Measurements from ENCODE around the gene BRF1.

Gene BRF1

DNA sequence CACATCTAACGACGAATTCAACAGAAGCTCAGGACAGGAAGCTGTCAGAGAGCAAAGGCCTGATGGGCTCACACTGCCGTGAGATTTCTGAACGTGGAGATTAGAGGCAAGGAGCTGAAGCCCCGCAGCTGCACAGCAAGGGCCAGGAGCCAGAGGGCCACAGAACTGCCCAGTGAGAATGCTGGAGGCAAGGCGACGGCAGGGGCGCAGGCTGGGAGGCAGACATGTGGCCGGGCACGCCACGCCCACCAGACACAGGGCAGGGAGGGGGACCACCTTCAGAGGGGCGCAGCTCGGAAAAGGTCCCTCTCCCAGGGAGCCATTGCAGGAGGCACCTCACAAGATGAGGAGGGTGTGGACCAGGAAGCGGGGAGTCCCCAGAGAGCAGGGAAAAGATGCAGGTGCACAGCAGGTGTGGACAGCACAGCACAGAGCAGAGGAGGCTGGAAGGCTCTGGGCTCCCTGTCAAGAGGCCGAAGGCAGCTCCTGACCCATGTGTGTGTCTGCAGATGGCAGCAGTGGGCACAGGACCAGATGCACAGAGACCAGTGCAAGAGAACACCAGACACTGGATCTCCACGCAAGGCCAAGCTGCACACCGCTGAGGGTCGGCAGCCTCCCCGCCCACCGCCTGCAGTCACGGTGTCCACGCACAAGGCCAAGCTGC lies 29.4 kb downstream of the BRF1 start:
- DNase-seq (ENCODE audit: low read depth in 2 of 2, low spot score in 1 of 2) = no peak

DNA sequence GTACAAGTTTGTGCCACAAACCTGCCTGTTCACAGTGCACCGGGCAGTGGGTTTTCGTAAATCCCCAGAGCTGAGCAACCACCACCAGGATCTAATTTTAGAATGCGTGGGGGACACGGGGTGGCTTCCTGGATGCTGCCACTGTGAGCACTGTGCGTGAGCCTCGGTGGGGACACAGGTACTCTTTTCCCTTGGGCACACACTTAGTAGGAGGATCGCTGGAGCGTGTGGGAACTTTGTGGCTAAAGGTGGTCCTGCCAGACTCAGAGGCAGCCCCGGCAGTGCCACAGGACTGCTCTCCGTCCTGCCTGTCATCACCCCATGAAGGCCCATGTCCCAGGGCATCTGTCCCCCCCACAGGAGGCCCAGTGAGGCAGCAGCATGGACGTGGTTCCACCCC lies 31.4 kb downstream of the BRF1 start:
- DNase-seq (ENCODE audit: low read depth in 2 of 2, low spot score in 1 of 2) = no peak

DNA sequence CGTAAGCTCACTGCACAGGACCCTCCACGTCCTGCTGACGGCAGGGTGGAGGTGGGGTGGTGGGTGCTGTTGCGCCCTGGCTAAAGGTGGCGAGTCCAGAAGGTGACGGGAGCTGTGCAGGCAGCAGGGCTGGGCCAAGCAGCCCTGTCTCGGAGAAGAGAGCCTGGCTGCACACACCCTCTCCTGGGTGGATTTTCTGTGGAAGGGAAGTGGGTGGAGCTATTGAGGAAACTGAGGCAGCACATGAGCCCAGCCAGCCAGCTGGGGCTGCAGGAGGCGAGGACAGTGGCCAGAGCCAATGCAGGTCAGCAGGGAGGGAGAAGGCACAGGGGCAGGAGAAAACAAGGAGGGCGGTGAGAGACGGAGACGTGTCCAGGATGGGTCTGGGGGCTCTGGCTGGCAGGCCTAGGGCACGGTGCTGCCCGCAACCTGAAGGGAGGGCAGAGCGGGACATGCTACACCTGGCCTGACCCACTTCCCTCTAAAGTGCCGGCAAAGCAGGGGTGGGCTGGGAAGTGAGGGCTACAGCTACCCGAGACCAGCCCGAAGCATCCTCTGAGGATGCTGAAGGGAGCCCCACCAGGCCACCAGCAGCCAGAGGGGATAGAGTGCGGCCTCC lies 32.0 kb downstream of the BRF1 start:
- no peak for DNase-seq (ENCODE audit: low read depth in 2 of 2, low spot score in 1 of 2)

DNA sequence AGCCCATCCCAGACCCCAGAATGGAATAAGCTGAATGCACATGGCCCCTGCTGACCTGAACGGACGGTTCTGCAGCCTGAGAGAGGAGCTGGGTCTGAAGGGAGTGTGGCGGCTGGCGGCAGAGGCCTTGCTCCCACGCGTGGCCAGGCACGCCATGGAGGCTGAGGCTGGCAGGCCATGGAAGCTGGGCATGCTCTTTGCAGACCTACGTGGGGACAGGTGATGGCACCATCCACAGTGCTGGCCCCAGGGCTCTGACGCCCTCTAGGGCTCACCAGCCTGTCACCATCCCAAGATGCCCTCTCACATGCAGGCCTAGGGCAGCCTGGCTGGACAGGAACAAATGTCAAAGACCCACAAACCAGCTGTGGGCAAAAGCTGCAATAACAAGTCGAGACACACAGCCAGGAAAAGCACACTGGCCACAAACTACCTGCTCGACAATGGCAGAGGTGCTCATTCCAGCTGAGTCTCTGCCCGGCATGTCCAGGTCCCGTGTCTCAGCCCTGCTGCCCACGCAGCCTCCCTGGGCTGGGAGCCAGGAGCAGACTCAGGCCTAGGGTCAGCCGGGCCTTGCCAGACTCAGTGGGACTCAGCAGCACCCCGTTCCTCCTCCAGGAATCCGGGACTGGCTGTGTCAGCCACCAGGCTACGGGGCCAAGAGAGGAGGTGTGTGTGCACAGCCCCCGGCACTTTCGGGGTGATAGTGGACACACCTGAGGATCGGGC lies 32.8 kb downstream of the BRF1 start:
- no peak for DNase-seq (ENCODE audit: low read depth in 2 of 2, low spot score in 1 of 2)

DNA sequence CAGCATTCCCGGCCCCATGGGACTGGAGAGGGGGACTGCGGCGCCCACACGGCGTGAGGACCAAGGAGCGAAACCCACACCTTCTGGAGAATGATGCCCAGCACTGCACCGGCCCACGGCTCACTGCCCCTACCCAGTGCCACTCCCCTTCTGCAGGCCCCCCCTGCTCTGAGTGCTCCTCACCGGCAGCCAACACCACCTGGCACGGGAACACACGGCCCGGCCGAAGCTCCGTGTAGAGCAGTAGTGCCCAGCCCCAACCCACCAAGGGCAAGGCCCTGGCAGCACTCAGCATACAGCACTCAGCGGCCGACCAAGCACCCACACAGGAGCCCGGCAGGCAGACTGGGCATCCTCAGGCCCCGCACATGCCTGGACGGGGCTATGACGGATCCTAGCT lies 39.0 kb downstream of the BRF1 start:
- no peak for DNase-seq (ENCODE audit: low read depth in 2 of 2, low spot score in 1 of 2)

DNA sequence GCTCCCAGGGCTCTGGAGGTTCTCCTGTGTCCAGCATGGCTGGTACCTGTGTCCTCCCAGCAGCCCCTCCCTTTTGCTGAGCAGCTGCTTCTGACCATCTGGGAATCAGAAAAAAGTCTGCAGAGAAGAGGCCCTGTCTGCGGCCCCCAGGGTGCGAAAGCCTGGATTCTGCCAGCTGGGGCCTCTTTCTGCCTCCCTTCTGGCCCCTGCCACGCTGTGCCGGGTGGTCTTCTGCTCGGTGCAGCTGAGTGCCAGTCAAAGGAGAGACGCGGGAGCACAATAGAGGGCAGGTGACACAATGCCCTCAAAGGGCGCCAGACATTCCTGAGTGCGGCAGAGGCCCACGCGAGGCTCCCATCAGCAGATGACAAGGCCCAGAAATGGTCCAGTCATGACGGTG lies 39.8 kb downstream of the BRF1 start:
- DNase-seq (ENCODE audit: low read depth in 2 of 2, low spot score in 1 of 2) = no peak

DNA sequence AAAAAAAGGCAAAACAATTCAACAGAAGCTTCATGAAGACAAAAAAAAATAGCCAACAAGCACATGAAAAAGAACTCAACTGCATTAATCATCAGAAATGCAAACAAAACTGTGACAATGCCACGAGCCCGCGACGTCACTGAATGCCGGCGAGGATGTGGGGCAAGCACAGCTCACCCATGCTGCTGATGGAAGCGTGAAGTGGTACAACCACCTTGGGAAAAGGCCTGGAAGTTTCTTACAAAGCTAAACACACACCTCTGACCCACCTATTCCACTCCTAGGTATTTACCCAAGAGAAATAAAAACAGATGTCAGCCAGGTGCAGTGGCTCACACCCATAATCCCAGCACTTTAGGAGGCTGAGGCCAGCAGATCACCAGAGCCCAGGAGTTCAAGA lies 42.0 kb downstream of the BRF1 start:
- DNase-seq (ENCODE audit: low read depth in 2 of 2, low spot score in 1 of 2) = no peak

DNA sequence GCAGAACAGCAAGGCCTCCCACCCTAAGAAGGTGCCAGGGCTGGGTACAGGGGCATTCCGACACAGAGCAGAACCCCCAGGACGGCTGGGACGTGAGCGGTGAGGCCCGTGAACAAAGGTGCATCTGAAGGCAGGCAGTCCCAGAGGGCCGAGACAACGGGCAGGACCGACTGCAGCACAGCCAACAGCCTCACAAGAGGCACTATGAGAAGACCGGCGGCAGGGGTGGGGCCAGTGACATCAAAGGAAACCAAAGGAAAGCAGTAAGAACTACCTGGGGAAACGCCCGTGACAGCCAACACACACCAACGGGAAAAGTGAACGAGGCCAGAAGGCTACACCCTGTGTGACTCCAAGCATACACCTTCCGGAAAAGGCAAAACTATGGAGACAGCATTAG lies 43.3 kb downstream of the BRF1 start:
- no peak for DNase-seq (ENCODE audit: low read depth in 2 of 2, low spot score in 1 of 2)

DNA sequence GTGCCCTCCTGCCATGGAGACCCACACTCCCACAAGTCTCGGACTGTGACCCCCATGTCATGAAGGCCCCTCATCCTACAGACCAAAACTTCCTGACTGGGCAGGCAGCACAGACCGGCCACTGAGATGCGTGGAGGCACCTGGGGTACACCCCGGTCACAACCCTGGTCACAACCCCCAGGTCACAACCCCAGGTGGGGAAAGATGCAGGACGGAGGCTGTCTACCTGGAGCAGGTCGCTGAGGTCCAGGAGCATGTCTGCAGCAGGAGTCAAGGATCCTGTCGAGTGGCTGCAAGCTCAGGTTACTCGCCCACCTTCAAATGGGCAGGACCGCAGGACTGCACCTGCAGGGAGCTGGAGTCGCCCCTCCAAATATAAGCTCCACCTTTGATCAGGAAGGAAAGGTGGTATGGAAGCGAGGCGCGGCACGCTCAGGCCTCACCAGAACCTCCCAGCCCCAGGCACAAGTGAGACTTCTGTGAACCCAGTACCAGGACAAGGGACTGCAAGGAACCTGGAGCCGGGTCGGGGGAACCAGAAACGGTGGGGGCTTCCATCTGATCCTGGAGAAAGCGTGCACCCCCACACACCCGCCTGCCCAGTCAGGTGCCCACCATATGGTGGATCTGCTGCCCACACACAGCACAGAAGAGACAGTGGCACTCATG lies 44.4 kb downstream of the BRF1 start:
- DNase-seq (ENCODE audit: low read depth in 2 of 2, low spot score in 1 of 2) = no peak

DNA sequence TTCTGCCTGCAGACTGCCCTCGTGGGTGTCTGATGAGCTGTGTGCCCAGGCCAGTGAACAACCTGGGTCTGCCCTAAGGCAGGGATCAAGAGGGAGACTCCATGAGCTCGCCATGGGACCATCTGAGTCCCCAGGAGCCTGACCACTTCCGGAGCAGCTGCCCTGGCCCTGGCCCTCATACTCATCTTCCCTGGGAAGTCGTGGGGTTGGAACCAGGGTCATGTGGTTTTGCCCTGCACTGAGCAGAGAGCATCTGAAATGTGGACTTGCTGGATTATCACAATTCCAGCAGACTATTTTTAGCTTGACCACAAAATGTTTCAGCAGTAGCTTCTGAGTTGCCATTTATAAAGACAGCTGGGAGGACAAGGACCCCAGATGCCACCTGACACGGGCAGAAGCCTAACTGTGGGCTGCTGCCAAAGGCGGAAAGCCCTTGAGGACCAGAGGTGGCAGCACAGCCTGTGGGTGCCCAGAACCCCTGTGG lies 45.7 kb downstream of the BRF1 start:
- no peak for DNase-seq (ENCODE audit: low read depth in 2 of 2, low spot score in 1 of 2)

DNA sequence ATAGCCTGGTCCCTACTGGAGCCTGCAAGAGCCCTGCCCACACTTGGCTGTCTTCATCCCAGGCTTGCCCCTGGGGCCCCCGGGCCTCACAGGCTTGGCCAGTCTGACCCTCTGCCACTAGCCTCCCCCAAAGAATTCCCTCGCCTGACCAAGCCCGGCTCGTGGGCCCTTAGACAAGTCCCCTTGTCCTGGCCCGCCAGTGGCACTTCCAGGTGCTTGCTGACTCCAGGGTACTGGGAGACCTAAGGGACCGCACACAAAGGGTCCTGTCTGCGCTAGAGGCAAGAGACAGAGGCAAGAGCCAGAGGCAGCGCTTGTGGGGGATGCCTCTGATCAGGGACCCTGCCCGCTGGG lies 47.5 kb downstream of the BRF1 start:
- DNase-seq (ENCODE audit: low read depth in 2 of 2, low spot score in 1 of 2) = no peak

DNA sequence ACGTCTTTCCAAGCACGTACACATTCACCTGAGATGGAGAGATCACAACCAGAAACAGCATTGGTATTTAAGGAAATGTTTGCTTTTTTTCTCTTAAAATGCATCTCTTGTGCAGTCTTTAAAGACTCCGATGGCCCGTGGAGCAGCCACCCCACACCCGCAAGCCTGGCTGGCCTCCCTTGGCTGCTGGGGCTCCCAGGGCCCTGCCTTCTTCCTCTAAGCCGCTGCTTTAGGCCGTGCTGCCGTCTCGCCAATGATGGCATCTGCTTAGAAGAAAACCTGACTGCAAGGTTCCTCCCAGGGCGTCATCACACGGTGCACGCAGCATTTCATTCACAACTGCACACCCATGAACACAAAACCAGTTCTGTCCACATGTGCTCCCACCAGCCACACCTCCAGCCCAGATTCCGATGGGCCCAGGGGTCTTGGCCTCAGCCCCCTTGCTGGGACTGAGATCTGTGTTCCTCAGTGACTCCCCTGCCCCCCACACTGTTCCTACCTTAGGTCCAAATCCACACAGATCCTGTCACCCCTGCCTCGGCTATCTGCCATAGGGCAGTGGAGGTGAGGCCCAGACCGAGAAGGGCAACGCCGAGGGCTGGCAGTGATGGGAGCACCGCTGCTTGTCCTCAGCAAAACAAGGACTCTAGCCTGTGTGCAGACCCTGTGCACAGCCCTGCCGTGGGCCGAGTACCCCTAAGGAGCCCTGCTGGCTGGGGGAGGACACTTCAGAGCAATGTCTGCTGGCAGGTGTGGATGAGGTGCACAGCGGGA lies 48.1 kb downstream of the BRF1 start:
- no peak for DNase-seq (ENCODE audit: low read depth in 2 of 2, low spot score in 1 of 2)

DNA sequence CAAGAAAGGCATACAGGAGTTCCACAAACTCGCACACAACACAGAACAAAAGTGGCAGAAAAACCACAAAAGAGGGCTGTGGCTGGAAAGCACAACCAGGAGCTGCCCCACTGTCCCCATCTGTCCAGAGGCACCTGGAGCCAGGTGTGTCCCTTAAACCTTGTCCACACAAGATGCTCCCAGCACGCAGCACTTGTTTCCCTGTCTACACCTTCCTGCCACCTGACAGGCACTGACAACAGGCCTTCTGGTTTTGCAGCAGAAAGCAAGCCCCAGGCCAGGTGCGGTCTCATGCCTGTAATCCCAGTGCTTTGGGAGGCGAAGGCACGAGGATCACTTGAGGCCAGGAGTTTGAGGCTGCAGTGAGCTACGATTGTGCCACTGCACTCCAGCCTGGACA lies 48.9 kb downstream of the BRF1 start:
- DNase-seq (ENCODE audit: low read depth in 2 of 2, low spot score in 1 of 2) = no peak

DNA sequence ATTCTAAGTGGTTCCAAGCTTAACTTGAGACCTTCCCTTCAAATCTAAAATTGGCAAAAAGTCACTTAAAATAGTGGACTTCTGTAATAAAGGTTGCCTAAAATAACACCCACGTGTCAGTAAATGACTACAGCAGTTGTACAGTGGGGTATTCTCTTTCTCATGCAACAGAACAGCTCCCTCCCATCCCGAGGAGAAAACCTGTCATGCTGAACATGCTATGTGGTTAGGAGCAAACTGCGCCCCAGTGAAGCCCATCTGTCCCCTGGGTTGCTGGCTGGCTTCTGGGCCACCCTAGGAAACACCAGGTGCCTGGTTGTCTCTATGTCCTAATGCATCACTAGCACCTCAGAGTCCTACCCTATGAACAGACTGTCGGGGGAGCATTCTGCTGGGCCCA lies 49.8 kb downstream of the BRF1 start:
- DNase-seq (ENCODE audit: low read depth in 2 of 2, low spot score in 1 of 2) = no peak

DNA sequence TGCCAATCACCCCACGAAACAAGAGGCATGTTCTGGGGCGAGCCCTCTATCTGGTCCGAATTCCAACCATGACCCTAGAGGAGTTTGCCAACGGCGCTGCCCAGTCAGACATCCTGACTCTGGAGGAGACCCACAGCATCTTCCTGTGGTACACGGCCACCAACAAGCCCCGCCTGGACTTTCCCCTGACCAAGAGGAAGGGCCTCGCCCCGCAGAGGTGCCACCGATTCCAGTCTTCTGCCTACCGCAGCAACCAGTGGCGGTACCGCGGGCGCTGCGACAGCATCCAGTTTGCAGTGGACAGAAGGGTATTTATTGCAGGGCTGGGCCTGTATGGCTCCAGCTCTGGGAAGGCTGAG lies 50.8 kb downstream of the BRF1 start:
- DNase-seq (ENCODE audit: low read depth in 2 of 2, low spot score in 1 of 2) = no peak

DNA sequence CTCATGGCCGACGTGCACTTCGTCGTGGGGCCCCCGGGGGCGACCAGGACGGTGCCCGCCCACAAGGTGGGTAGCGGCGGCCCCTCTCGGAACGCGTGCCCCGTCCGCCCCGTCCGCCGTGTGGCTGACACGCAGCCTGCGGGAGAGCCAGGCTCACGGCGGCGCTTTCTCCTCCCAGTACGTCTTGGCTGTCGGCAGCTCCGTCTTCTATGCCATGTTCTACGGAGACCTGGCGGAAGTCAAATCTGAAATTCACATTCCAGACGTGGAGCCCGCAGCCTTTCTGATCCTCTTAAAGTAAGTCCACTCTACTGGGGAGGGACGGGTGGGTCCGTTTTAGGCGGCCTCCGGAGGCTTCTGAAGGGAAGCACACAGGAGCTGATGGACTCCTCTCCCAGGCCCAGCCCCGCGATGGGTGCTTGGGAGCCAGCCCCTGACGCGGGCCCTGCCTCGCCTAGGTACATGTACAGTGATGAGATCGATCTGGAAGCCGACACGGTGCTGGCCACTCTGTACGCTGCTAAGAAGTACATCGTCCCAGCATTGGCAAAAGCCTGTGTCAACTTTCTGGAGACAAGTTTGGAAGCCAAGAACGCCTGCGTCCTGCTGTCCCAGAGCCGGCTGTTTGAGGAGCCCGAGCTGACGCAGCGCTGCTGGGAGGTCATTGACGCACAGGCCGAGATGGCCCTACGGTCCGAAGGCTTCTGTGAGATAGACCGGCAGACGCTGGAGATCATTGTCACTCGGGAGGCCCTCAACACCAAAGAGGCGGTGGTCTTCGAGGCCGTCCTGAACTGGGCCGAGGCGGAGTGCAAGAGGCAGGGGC lies 51.4 kb downstream of the BRF1 start:
- DNase-seq (ENCODE audit: low read depth in 2 of 2, low spot score in 1 of 2) = no peak

DNA sequence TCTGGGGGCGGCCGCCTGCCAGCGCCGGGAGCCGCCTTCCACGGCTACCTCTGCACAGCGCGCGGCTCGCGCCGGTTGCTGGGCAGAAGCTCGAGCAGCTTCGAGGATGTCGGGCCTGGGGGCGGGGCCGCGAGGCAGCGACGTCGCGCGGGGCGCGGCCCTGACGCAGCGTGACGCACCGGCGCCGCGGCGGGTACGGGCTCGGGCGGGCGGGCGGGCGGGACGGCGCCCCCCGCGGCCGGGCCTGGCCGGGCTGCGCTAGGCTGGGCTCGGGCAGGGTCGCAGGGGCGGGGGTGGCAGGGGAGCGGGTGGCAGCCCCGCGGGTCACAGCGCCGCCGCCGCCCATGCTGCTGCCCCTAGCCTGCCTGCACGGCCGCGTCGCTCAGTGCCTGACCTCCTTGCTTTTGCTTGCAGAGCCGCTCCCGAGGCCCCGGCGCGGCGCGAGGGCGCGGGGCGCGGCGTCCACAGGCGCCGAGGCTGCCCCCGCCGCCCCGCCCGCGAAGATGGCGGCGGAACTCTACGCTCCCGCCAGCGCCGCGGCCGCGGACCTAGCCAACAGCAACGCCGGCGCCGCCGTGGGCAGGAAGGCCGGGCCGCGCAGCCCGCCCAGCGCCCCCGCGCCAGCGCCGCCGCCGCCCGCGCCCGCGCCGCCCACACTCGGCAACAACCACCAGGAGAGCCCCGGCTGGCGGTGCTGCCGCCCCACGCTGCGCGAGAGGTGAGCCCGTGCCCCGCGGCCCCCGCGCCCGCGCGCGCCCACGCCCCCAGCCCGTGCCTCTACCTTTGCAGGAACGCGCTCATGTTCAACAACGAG lies 52.2 kb downstream of the BRF1 start, which contains the start of gene BTBD6:
BTBD6 (plus strand) TSS at position 166 of the 814 bp plus-strand sequence; CDS start at position 345, 179 bp downstream.
- DNase-seq (ENCODE audit: low read depth in 2 of 2, low spot score in 1 of 2) = peak; percentile 67 to 75

DNA sequence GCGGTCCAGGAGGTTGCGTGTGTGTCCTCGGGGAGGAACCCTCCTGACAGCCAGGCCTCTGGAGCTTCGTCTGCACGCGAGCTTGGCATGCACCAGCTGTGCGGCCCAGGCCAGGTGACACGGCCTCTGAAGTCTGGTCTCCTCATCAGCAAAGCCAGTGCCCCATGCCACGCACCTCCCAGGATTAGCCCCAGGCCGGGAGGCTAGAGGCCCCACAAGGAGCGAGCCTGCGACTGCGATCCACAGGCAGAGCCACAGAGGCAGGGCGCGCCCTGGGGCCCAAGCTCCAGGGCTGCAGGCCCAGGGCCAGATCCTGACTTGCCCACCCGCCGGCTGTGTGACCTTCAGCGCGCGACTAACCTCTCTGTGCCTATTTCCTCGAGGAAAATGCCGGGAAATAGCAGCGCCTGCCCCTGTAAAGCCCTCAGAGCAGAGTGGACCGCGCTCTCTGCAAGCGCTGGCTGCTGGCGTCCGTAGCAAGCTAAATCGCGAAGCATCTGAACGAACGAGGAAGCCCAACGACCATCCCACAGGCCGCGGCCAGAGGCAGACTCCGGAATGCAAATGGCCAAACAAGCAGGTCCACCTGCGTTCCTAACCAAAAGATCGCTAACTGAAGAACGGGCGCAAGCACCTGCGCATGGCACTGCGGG lies 53.0 kb downstream of the BRF1 start:
- no peak for DNase-seq (ENCODE audit: low read depth in 2 of 2, low spot score in 1 of 2)

DNA sequence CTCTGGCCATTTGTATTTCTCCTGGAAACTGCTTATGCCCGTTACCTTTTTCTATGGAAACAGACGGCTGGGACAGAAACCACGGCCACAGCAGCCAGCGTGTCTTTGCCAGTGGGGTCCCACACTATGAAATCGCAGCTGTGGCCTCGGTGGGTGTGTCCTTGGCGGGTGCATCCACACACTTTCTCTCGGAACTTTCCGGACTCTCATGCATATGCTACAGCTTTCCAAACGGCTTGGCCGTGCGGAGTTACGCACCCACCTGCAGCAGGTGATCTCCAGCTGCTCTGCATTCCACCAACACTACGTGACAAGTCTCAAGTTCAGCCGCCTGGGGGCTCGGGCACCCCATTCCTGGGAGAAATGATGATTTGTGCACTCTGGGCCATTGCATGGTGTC lies 53.8 kb downstream of the BRF1 start:
- no peak for DNase-seq (ENCODE audit: low read depth in 2 of 2, low spot score in 1 of 2)
